Measurements from ENCODE around the gene MCC.
A peak's percentile ranks its signal among the peaks of the same experiment; 100 is the strongest.

MCC gene

GRCh38 chr5:113199122-113199905 lies 288.9 kb downstream of the MCC start:
- peak; percentile 85 for DNase-seq (ENCODE audit: low read depth)

DNA sequence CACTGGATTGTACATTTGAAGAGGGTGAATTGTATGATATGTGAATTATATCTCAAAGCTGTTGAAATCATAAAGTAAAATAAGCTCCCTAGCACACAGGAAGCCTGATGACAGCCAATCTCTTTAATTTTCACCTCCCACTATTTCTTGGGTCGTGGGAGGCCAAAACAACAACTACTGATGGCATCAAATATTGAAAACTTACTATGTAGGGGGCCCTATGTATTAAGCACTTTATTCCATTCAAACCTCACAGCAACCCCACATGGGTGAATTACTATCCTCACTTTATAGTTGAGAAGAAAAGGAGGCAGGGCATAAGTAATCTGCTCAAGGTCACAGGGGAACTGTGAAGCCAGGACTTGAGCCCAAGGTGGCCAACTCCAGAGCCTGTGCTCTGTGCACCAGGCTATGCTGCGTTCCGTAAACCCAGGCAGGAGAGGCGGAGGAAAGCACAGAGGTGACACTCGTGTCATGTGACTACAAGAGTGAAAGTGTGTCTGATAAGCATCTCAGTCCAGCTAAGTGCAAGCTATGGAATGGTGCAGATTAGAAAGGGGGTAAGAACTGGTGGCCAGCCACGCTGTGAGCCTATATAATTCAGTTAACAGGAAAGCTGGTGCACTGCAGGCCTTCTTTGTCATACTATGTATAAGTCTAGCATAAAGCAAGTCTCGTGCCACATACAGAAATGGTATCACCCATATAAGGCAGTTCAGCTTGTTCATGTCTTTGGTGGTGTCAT lies 290.6 kb downstream of the MCC start:
- DNase-seq (ENCODE audit: low read depth) = no peak

- no peak for DNase-seq (ENCODE audit: low read depth)
Measured at GRCh38 chr5:113195771-113196170, 292.5 kb downstream of the MCC start.

DNA sequence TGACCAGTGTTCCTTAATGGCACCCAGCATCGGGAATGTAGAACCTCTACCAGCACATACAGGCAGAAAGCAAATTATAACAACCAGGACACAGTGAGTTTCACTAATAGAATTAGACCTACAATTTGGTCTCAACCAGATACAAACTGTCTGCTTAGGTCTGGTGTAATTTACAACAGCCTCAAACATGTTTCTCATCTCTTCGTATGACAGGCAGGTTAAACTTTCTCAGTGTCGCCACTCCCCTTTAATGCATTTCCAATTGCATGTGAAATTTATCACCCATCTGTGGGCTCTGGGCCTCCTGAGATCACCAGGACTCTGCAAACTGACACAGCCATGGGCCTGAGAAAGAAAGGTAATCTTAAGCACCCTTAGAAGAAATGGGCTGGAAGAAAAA lies 293.0 kb downstream of the MCC start:
- no peak for DNase-seq (ENCODE audit: low read depth)

GRCh38 chr5:113194591-113194990 lies 293.7 kb downstream of the MCC start:
- no peak for DNase-seq (ENCODE audit: low read depth)

DNA sequence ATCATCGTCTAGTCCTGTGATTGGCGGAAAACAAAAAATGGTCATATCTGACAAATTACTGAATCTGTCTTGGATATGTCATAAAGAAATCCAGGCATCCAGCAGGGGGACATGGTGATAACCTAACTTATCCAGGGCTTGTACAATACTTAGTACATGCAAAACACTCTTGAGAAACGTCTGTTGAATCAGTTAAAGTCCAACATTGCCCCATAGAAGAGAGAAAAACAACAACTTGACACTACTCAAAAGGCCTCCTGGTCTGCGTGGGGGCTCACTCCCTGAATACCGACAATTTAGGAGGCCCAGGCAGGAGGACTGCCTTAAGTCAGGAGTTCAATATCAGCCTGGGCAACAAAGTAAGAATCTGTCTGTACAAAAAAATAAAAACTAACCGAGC lies 294.1 kb downstream of the MCC start:
- DNase-seq (ENCODE audit: low read depth) = peak; percentile 54

GRCh38 chr5:113193311-113193978 lies 294.8 kb downstream of the MCC start:
- peak; percentile 88 for DNase-seq (ENCODE audit: low read depth)

DNA sequence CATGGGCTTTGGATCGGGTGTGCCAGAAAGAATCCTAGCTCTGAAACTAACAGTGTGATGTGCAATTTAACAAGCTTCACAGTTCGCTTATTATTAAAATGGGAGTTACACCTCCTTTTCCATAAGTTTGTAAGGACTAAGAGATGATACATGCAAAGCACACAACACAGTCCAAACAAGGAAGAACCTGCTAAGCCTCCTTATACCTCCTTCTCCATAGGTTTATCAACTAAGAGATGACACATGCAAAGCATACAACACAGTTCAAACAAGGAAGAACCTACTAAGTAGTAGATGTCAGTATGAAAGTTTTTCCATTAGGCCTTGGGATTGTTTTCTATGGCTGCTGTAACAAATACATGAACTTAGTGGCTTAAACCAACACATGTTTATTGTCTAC lies 295.7 kb downstream of the MCC start:
- DNase-seq (ENCODE audit: low read depth) = no peak

DNA sequence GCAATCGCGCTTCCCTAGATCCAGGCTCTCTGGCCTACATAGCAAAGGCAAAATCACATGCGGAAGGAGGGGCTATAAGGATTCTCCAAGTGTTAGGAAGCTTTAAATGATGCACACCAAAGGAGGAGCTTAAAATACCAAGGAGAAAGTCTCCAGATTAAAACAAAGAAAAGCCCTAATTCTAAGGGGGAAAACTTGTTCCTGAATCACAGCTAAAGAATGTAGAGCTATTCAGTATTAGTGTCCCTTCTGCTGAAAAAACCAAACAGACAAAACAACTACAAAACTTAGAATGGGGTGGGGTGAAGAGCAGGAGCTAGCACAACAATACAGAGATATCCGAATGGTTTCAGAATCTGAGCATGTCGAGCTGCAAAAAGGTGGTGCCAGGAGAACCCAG lies 297.9 kb downstream of the MCC start:
- DNase-seq (ENCODE audit: low read depth) = no peak

DNA sequence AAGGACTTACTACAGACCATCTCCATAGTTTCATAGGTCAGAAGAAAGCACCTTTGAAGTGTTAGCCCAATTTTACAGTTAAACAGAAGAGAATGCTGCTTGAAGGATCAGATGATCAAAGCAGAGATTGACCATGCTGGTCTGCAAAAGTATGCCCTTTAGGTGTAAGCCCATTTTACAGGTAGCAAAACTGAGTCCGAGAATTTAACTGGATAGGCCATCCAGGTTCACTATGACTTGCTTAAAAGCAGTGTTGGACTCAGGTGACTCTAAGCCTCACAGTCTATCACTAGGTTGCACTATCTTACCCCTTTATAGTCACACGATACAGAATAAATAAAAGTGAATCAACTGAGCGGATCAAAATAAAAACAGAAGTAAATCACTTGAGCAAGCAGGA lies 299.0 kb downstream of the MCC start:
- no peak for DNase-seq (ENCODE audit: low read depth)

DNA sequence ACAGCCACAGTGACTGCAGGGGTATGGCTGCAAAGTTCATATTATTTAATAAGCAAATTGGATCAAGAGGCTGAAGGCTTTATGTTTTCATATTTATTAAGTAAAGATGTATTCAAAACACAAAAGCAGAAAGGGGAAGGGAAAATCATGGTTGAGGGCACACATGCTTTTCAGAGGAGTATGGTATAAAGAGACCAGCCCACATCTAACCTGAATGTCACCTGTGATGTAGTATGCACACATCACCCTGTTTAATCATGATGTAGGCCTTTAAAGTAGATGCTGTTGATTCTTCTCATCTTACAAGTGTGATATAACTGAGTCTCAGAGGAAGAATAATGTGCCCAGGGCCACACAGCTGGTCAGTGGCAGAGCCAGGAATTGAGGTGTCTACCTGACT lies 299.8 kb downstream of the MCC start:
- DNase-seq (ENCODE audit: low read depth) = no peak

- no peak for DNase-seq (ENCODE audit: low read depth)
Measured at GRCh38 chr5:113187906-113188305, 300.3 kb downstream of the MCC start.

DNA sequence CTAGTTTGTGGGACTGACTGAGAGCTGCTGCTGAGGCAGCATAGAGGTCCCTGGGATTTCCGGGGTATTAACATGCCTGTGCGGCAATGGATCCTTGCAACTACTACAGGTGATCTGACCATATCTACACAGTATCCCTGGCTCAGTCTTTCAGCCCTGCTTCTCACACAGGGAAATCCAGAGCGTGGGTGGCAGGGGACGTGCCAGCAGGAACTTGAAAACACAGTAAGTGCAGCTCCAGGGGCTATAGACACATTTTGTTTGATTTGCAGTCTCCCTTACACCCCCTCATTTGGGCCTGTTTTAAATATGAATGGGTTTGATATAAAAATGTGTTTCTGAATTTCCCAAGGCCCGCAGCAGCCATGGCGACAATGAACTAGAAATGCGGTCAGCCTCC lies 302.2 kb downstream of the MCC start:
- no peak for DNase-seq (ENCODE audit: low read depth)

- DNase-seq (ENCODE audit: low read depth) = no peak
Measured at GRCh38 chr5:113183694-113184093, 304.6 kb downstream of the MCC start.

GRCh38 chr5:113182658-113183344 lies 305.5 kb downstream of the MCC start:
- DNase-seq (ENCODE audit: low read depth) = no peak

GRCh38 chr5:113181853-113182490 lies 306.3 kb downstream of the MCC start:
- DNase-seq (ENCODE audit: low read depth) = no peak

GRCh38 chr5:113181409-113181808 lies 306.8 kb downstream of the MCC start:
- DNase-seq (ENCODE audit: low read depth) = no peak

DNA sequence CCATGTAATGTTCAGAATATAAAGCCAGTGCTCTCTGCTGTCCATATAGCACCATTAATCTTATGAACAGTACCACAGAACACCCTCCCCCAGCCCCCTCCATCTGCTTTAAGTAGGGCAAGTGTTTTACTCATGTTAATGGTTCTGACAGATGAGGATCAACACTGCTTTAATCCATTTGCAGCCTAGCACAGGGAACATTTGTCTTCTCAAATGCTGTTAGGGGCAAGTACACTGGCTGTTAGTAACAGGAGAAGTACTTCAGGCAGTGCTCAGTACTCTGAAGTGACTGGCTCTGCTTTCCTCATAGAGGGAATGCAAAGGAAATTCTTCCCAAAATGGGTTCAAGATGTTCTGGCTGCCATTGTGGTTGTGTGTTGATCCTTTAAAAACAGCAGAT lies 309.1 kb downstream of the MCC start:
- DNase-seq (ENCODE audit: low read depth) = peak; percentile 61

- DNase-seq (ENCODE audit: low read depth) = no peak
Measured at GRCh38 chr5:113178073-113178779, 310.0 kb downstream of the MCC start.

DNA sequence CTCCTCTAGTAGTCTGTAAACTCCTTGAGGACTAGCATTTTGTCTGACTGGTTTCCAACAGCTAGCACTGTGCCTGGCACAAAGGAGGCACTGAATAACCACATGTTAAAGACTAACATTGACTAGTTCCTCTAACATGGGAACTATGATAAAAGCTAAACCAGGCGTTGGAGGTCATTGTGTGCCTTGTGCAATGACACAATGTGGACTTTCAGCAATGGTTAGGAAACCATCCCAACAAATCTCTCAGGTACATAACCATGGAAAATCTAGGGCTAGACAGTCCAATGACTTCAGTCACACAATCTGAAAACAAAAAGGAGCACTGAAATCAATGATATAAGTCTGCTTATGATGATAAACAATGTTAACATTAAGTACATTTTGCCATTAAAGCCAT lies 311.0 kb downstream of the MCC start:
- DNase-seq (ENCODE audit: low read depth) = no peak

- DNase-seq (ENCODE audit: low read depth) = no peak
Measured at GRCh38 chr5:113176734-113177133, 311.5 kb downstream of the MCC start.
